NB4 (cell line): ENCODE results near the gene MROH8.

Experiments
- POLR2A ChIP-seq: IDR thresholded peaks from 2 replicates; pipeline ENCODE4 v1.6.1; 2011; ENCODE audit warnings: mild to moderate bottlenecking; ENCODE audit not compliant: insufficient read length; ENCODE audit errors: extremely low read depth
- TF ChIP-seq, protein P1 (sequence below): IDR thresholded peaks from one replicate; pipeline ENCODE4 v1.5.1; 2012; ENCODE audit warnings: low read depth, low read length
- TF ChIP-seq, protein P2 (sequence below): IDR thresholded peaks from 2 replicates; pipeline ENCODE4 v1.6.1; 2011; ENCODE audit warnings: low read depth, low read length

DNA sequence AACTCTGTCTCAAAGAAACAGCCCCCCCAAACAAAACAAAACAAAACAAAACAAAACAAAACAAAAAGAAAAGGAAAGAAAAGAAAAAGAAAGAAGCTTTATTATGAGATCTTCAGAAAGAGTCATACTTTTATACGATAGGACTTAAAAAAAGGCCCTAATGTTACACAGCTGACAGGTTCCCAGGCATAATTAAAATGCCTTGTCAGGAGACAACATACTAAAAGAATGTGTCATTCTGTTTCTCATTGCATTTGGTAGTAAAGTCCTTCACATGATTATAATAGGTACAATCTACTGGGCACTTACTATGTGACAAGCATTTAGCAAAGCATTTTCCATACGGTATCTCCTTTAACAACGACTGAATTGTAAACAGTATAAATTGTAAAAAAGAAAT lies 36.6 kb downstream of the MROH8 start:
- TF ChIP-seq POLR2A = no peak
- TF ChIP-seq, protein P1, sequence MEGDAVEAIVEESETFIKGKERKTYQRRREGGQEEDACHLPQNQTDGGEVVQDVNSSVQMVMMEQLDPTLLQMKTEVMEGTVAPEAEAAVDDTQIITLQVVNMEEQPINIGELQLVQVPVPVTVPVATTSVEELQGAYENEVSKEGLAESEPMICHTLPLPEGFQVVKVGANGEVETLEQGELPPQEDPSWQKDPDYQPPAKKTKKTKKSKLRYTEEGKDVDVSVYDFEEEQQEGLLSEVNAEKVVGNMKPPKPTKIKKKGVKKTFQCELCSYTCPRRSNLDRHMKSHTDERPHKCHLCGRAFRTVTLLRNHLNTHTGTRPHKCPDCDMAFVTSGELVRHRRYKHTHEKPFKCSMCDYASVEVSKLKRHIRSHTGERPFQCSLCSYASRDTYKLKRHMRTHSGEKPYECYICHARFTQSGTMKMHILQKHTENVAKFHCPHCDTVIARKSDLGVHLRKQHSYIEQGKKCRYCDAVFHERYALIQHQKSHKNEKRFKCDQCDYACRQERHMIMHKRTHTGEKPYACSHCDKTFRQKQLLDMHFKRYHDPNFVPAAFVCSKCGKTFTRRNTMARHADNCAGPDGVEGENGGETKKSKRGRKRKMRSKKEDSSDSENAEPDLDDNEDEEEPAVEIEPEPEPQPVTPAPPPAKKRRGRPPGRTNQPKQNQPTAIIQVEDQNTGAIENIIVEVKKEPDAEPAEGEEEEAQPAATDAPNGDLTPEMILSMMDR = no peak
- TF ChIP-seq, protein P2, sequence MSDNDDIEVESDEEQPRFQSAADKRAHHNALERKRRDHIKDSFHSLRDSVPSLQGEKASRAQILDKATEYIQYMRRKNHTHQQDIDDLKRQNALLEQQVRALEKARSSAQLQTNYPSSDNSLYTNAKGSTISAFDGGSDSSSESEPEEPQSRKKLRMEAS = no peak
